Superior temporal gyrus (tissue), 1 donor: ENCODE measurements around the gene SYT12.
A peak's percentile ranks its signal among the peaks of the same experiment; 100 is the strongest.

Experiments used
- DNase-seq: peaks from one replicate; pipeline ENCODE4 v3.0.0-alpha.2; 2016; ENCODE audit errors: extremely low spot score

SYT12 gene

DNA sequence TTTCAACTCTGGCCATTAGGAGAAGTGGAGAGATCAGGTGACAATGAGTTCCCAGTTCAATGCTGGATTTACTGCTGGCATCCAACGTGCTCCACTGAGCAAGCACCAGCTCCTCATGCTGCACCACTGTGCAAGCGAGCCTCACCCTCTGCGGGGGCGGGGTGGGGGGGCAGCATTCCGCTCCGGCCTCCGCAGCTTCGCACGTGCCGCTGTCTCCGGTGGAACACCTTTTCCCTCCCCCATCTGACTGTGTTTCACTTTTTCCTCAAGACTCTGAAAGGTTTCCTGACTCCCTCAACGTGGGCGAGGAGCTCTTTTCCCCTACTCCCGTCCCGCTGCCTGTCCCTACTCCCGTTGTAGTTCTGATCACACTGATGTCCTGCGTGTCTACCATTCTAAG lies 32.9 kb downstream of the SYT12 start:
- DNase-seq = no peak

DNA sequence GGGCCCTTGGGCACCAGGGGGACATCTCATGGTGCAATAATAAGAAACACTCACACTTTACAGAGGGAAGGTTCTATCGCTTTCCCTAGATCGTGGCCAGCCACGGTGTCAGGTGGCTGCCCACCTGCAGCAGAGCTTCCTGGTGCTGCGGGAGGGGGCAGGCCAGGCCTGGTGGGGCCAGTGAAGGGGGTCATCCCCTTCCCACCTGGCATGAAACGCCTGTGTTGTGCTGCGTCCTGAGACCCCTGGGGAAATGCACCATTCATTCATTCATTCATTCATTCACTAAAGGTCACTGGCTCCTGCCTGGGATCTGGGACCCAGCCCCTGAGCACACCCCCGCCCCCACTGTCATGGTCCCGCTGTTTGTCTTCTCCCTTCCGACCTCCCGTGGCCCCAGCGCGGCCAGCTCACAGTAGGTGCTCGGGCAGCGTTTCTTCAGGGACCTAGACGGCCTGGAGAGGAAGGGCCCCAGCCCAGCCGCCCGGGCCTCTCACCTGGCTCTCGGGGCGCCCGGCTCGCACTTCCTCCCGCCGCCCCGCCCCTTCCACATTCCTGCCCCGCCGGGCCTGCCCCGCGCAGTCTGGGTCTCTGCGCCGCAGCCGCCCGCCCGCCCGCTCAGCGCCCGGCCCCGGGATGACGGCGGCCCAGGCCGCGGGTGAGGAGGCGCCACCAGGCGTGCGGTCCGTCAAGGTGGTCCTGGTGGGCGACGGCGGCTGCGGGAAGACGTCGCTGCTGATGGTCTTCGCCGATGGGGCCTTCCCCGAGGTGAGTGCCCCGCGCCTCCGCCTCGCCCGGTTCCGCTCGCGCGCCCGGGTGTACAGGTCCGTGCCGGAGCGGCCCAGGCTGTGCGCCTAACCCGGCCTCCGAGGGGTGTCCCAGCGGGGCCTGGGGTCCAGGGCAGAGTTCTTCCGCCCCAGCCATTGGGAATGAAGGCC lies 33.6 kb downstream of the SYT12 start, which contains the start of gene RHOD:
Gene RHOD (plus strand): TSS at position 581 of the 938 bp plus-strand sequence. CDS start 56 bp downstream, at position 637.
- DNase-seq = no peak

DNA sequence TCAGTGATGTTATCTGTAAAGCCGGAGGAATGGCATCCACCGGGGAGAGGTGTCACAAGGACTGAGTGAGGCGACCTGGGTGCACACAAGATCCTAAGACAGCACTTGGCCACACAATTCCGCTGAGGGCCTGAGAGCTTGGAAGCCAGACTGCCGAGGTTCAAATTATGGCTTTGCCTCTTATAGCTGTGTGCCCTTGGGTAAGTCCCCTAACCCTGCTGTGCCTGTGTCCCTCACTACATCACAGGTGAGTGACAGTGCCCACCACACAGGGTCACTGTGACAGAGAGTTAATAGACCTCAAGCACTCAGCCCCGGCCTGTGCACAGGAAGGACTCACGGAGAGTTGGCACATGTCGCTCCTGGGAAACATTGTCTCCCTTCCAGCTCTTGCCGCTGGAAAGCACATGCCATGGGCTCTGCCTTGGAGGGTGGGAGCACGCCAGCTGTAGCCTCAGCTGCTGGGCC lies 34.3 kb downstream of the SYT12 start:
- DNase-seq = no peak

- DNase-seq = no peak
These were observed 35.6 kb downstream of the SYT12 start for GRCh38 chr11:67058506-67058905.

- no peak for DNase-seq
These were observed 36.7 kb downstream of the SYT12 start for GRCh38 chr11:67059671-67060070.

- no peak for DNase-seq
These were observed 37.2 kb downstream of the SYT12 start for GRCh38 chr11:67060111-67060522.

DNA sequence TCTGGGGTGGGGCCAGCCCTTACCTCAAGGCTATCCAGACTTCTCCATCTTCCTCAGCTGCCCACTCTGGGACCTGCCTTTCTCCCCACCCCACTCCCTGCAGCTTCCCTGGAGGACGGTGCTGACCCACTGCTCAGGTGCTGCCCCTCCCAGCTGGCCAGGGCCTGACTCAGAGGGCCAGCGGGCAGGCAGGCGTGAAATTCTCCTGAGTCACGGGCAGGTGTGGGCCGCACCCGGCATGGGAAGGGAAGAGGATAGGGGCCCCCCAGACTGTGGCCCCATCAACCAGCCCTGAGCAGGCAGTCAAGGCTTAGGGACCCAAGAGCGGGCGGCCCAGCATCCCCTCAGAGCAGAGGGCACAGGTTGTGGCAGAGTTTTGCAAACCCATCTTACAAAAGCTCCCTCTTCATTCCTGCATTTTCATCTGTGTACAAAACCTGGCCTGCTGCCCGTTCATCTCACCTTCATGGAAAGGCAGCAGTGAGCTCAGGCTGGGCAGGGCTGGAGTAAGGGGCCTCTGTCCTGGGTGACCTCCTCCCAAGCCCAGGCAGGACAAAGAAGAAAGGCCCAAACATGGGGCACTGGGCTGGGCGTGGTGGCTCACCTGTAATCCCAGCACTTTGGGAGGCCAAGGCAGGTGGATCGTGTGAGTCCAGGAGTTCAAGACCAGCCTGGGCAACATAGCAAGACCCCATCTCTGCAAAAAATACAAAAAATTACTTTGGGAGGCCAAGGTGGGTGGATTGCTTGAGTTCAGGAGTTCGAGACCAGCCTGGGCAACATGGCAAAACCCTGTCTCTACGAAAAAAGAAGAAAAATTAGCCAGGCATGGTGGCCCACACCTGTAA lies 39.8 kb downstream of the SYT12 start:
- DNase-seq = no peak

DNA sequence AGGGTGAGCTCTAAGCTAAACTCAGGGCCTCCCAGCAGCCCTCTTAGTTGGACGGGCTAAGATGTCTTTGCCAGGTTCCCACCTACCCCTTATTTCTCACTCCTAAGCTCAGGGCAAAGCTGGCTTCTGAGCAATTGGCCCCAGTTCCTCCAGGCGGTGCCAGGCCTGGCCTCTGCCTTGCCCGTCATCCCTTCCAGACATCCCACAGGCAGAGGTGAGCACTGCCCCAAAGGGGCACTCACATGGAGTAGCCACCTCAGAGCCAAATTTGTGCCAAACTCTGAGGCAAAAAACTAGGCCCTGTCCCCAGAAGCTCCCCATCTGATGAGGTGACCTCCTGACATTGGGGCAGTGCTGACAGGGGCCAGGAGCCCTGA lies 43.4 kb downstream of the SYT12 start:
- DNase-seq = no peak

- peak; percentile 60 for DNase-seq
These were observed 48.7 kb downstream of the SYT12 start for GRCh38 chr11:67071420-67072284.

DNA sequence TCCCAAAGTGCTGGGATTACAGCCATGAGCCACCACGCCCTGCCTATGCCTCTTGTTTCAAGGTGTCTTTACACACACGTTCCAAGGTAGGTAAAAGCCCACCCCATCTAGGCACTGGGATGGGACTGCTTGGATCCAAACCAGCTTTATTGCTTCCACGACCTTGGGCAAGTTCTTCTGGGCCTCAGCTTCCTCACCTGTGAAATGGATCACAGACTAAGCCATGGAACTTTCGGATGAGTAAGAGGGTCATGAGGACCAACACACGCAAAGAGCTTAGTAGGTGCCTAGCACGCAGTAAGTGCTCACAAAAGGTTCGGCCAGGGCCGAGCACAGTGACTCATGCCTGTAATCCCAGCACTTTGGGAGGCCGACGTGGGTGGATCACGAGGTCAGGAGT lies 49.4 kb downstream of the SYT12 start:
- no peak for DNase-seq

GRCh38 chr11:67073908-67074307 lies 51.0 kb downstream of the SYT12 start:
- no peak for DNase-seq

GRCh38 chr11:67076202-67076601 lies 53.3 kb downstream of the SYT12 start:
- DNase-seq = no peak

DNA sequence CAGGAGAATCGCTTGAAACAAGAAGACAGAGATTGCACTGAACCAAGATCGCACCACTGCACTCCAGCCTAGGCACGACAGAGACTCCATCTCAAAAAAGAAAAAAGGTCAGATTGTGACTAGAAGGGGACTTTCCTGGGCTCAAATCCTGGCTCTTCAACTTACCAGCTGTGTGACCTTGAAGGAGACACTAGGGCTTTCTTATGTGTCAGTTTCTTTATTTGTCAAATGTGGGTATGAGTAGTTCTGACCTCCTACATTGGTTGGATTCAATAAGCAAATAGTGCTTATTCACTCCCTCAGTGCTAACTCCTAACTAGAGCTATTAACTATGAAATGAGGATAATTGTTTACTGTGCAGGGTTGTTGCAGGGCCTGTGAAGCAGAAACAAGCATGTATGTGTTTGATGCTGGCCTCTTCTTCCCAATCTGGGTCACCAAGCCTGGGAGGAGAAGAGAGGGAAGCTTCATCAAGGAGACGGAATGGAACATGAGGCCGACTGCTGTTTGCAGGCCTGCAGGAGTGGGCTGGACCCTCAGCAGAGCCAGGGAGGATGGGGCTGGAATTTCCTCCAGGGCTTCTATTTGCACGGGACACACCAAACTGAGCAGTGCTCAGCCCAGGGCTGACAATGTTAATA lies 56.3 kb downstream of the SYT12 start:
- DNase-seq = no peak

DNA sequence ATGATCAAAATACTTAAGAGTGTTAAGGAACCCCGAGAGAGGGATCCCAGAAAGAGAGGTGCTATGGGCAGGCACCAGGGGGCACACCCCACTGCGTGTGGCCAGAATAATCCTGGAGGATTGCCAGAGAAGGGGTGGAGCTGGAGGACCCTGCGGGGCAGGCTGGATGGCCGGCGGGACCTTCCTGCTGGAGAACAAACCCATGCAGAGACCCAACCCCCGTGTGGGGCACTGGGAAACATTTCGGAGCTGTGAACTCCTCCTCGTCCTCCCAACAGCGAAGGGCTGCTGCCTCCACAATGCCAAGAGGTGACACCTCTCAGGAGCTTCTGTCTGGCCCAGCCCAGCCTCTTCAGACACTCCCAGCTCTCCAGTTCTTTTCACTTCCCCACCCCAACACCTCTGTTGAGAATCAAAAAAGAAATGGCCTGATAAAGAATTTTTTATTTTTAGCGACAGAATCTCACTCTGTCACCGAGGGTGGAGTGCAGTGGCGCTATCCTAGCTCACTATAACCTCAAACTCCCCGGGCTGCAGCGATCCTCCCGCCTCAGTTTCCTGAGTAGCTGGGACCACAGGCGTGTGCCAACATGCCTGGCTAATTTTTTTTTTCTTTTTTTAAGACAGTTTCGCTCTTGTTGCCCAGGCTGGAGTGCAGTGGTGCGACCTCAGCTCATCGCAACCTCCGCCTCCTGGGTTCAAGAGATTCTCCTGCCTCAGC lies 59.3 kb downstream of the SYT12 start:
- no peak for DNase-seq

- no peak for DNase-seq
These were observed 60.9 kb downstream of the SYT12 start for GRCh38 chr11:67083786-67084366.

GRCh38 chr11:67085617-67086016 lies 62.7 kb downstream of the SYT12 start:
- DNase-seq = no peak

DNA sequence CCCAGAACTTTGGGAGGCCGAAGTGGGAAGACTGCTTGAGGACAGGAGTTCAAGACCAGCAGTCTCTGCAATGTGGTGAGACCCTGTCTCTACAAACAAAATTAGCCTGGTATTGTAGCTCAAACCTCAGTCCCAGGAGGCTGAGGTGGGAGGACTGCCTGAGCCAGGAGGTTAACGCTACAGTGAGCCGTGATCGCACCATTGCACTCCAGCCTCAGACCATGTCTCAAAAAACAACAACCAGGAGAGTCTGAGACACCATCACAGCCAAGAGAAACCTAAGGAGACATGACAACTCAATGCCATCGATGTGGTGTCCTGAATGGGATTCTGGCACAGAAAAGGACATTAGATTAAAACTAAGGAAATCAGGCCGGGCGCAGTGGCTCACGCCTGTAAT lies 67.8 kb downstream of the SYT12 start:
- no peak for DNase-seq

DNA sequence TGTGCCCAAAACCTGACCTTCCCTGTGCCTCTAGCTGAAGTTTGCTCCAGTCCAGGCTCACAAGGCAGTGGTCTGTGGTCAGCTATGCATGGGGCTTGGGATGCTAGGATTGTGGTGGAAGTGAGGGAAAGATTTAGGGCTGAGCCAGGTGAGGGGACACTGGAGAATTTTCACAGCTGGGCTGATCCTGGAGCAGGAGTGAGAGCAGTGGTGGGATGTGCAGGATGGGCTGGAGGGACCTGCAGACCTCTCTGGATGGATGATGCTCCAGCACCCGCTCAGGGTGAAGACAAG lies 72.2 kb downstream of the SYT12 start:
- no peak for DNase-seq

DNA sequence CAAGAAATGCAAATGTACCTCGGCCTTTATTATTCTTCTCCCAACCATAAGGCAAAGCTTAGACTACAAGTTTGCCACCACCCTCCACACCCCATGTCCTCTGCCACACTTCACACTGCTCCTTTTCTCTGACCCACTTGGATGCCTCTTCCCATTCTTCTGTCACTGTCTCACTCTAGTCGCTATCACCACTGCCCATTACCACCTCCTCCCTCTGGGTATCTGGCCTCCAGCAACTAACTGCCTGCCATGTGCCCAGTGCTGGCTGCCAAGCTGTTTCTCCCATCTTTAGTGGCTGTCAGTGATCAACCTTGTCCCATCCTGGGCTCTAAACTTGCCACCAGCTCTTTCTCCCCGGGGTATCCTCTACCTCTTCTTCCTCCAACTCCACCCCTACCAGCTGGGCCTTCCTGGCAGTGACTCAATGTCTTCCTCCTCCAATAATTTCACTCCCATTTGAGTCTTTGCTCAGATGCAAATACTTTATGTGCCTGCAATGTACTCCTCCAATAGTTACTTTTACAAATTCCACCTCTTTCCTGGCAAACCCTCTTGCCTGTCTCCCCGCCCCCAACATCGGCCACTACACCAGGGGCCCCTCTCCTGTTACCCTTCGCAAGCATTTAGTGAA lies 76.0 kb downstream of the SYT12 start:
- DNase-seq = no peak

GRCh38 chr11:67099831-67100324 lies 76.9 kb downstream of the SYT12 start:
- no peak for DNase-seq
